Osteoblast (primary cell): Measurements from ENCODE around the gene POLQ. TPM values are rescaled to one million over a fixed set of nuclear protein-coding genes. Genes with fewer than 3 reads are reported as not detected.

Experiments used
- DNase-seq: peaks from one replicate; pipeline ENCODE4 v3.0.0; 2011; ENCODE audit warnings: low spot score, mixed read lengths; ENCODE audit not compliant: insufficient read length; ENCODE audit errors: missing footprints
- H2AFZ ChIP-seq: 2 replicates; pipeline ENCODE4 v1.6.0; 2011; ENCODE audit warnings: mild to moderate bottlenecking, low read length
- H3K27ac ChIP-seq: 2 replicates; pipeline ENCODE4 v1.5.1; 2011; ENCODE audit warnings: mild to moderate bottlenecking, low read depth, low read length, moderate library complexity
- H3K27me3 ChIP-seq: 2 replicates; pipeline ENCODE4 v1.6.0; 2012; ENCODE audit warnings: mild to moderate bottlenecking, control low read depth, inconsistent platforms, low read length, moderate library complexity; ENCODE audit not compliant: insufficient read depth
- H3K36me3 ChIP-seq: 2 replicates; pipeline ENCODE4 v1.5.1; 2011; ENCODE audit warnings: mild to moderate bottlenecking, low read length, control low read depth, moderate library complexity; ENCODE audit not compliant: insufficient read depth
- H3K4me1 ChIP-seq: 2 replicates; pipeline ENCODE4 v1.5.1; 2011; ENCODE audit warnings: mild to moderate bottlenecking, low read length, control low read depth, moderate library complexity; ENCODE audit not compliant: insufficient read depth
- H3K4me2 ChIP-seq: 2 replicates; pipeline ENCODE4 v1.6.0; 2011; ENCODE audit warnings: mild to moderate bottlenecking, low read length; ENCODE audit not compliant: insufficient read depth
- H3K4me3 ChIP-seq: fragments of 200-600 bp; sonication (generic); 3 replicates; pipeline ENCODE4 v1.5.1; 2012; ENCODE audit warnings: mild to moderate bottlenecking, low read length, inconsistent platforms; ENCODE audit not compliant: insufficient read depth
- H3K79me2 ChIP-seq: 2 replicates; pipeline ENCODE4 v1.6.0; 2012; ENCODE audit warnings: mild to moderate bottlenecking, low read length, control low read depth, inconsistent platforms; ENCODE audit not compliant: insufficient read depth
- H3K9me3 ChIP-seq: 2 replicates; pipeline ENCODE4 v1.5.1; 2011; ENCODE audit warnings: low read depth, low read length, control low read depth
- H4K20me1 ChIP-seq: 2 replicates; pipeline ENCODE4 v1.6.0; 2012; ENCODE audit warnings: mild to moderate bottlenecking, low read length, control low read depth; ENCODE audit not compliant: insufficient read depth
- CTCF ChIP-seq: IDR thresholded peaks from 2 replicates; pipeline ENCODE4 v1.5.1; 2011; ENCODE audit warnings: mild to moderate bottlenecking, low read depth, low read length, moderate library complexity; ENCODE audit errors: extremely low read depth
- total RNA-seq: library from RNA; depleted of rRNA; stranded (reverse); fragments of >200 nt; gene quantifications from 2 replicates; pipeline ENCODE4 v1.2.3, GENCODE V29; 2012

Gene POLQ
- total RNA-seq, 1 donor, result 1.4 TPM

GRCh38 chr3:121481106-121481880 lies 64.5 kb downstream of the POLQ start:
- Histone ChIP-seq H3K27ac (no peak overlapping the region), H3K4me2 (no peak overlapping the region), H3K4me1 (peaks cover 18% of the 10 kb centered on the region), H4K20me1 (no peaks in the 10 kb centered on the region), H3K4me3 (no peak overlapping the region), H3K9me3 (no peaks in the 10 kb centered on the region), H3K27me3 (no peaks in the 10 kb centered on the region), H2AFZ (peak overlapping the region; percentile 54), H3K79me2 (no peaks in the 10 kb centered on the region), H3K36me3 (no peaks in the 10 kb centered on the region)
- TF ChIP-seq CTCF, result no peak
- no peak for DNase-seq

GRCh38 chr3:121477589-121477988 lies 68.2 kb downstream of the POLQ start:
- peak overlapping the region; percentile 83 for H2AFZ ChIP-seq
- peaks cover 18% of the 10 kb centered on the region for H3K4me1 ChIP-seq
- H3K79me2 ChIP-seq, result no peaks in the 10 kb centered on the region
- no peaks in the 10 kb centered on the region for H3K27me3 ChIP-seq
- DNase-seq, result no peak
- H3K4me3 ChIP-seq, result peak overlapping the region; percentile 41
- H3K36me3 ChIP-seq, result no peaks in the 10 kb centered on the region
- peak overlapping the region; percentile 77 for H3K27ac ChIP-seq
- H4K20me1 ChIP-seq, result no peaks in the 10 kb centered on the region
- H3K4me2 ChIP-seq, result peak overlapping the region; percentile 72
- no peak for TF ChIP-seq CTCF
- H3K9me3 ChIP-seq, result no peaks in the 10 kb centered on the region

- H3K36me3 ChIP-seq, result no peaks in the 10 kb centered on the region
- TF ChIP-seq CTCF, result no peak
- H3K4me1 ChIP-seq, result peaks cover 10% of the 10 kb centered on the region
- H3K9me3 ChIP-seq, result no peaks in the 10 kb centered on the region
- no peak overlapping the region for H3K4me2 ChIP-seq
- H3K27me3 ChIP-seq, result no peaks in the 10 kb centered on the region
- DNase-seq, result no peak
- no peak overlapping the region for H3K4me3 ChIP-seq
- no peaks in the 10 kb centered on the region for H3K79me2 ChIP-seq
- H2AFZ ChIP-seq, result peak overlapping the region; percentile 45
- H3K27ac ChIP-seq, result no peak overlapping the region
- H4K20me1 ChIP-seq, result no peaks in the 10 kb centered on the region
These were observed 72.8 kb downstream of the POLQ start for GRCh38 chr3:121473001-121473400.

GRCh38 chr3:121467085-121467484 lies 78.7 kb downstream of the POLQ start:
- no peaks in the 10 kb centered on the region for H3K79me2 ChIP-seq
- no peaks in the 10 kb centered on the region for H3K9me3 ChIP-seq
- H3K27ac ChIP-seq, result no peak overlapping the region
- peak overlapping the region; percentile 69 for H2AFZ ChIP-seq
- no peaks in the 10 kb centered on the region for H3K27me3 ChIP-seq
- H3K36me3 ChIP-seq, result no peaks in the 10 kb centered on the region
- no peak overlapping the region for H3K4me2 ChIP-seq
- no peak for DNase-seq
- no peak overlapping the region for H3K4me3 ChIP-seq
- TF ChIP-seq CTCF, result no peak
- no peaks in the 10 kb centered on the region for H3K4me1 ChIP-seq
- H4K20me1 ChIP-seq, result no peaks in the 10 kb centered on the region
